Measurements from ENCODE around the gene ZIC1. TPM values are rescaled to one million over a fixed set of nuclear protein-coding genes. Genes with fewer than 3 reads are reported as not detected.

Gene ZIC1
- total RNA-seq, 1 experiment from 2014 or later = not detected

- Histone ChIP-seq H4K20me1 (ENCODE audit: control insufficient read depth, insufficient read depth, insufficient read length) (no peaks in the 10 kb centered on the region), H3K27ac (ENCODE audit: insufficient read length, low read depth, low read length) (no peak overlapping the region), H3K9me3 (ENCODE audit: control insufficient read depth, low read depth, low read length) (no peaks in the 10 kb centered on the region), H2BK5ac (ENCODE audit: insufficient read length, low read length) (no peak overlapping the region), H2BK15ac (ENCODE audit: low read depth, low read length) (no peak overlapping the region), H4K8ac (replicated peaks; ENCODE audit: insufficient read length, low read depth, low read length) (no peak overlapping the region), H2BK20ac (ENCODE audit: low read depth, low read length, poor library complexity, severe bottlenecking) (no peak overlapping the region), H3K18ac (ENCODE audit: insufficient read length, low read depth, low read length) (no peak overlapping the region), H4K91ac (ENCODE audit: insufficient read length, low read depth, low read length) (no peak overlapping the region), H3K23me2 (ENCODE audit: insufficient read length, low read depth, low read length, poor library complexity, severe bottlenecking) (peaks cover 13% of the 10 kb centered on the region), H3K9ac (ENCODE audit: extremely low read depth, insufficient read length, low read length) (no peak overlapping the region), H3K79me2 (ENCODE audit: insufficient read depth, low read length) (no peaks in the 10 kb centered on the region), H2BK12ac (ENCODE audit: insufficient read length, low read depth, low read length) (no peak overlapping the region), H3T11ph (ENCODE audit: low read length) (no peak overlapping the region), H3K23ac (ENCODE audit: insufficient read length, low read depth, low read length) (no peak overlapping the region), H2BK120ac (ENCODE audit: low read depth, low read length, poor library complexity, severe bottlenecking) (no peak overlapping the region), H3K4me1 (ENCODE audit: insufficient read depth, low read length) (peaks cover 9% of the 10 kb centered on the region; the same call in 1 of the 2 replicates), H2AFZ (ENCODE audit: low read length) (no peak overlapping the region), H3K79me1 (ENCODE audit: insufficient read depth, low read depth, low read length, poor library complexity, severe bottlenecking) (no peaks in the 10 kb centered on the region), H4K5ac (ENCODE audit: insufficient read length, low read depth, low read length) (no peak overlapping the region), H3K14ac (ENCODE audit: insufficient read depth, low read length) (no peak overlapping the region), H2AK5ac (ENCODE audit: insufficient read length, low read length) (no peak overlapping the region), H3K27me3 (ENCODE audit: insufficient read depth, low read length) (peaks cover 53% of the 10 kb centered on the region), H3K4ac (ENCODE audit: low read depth, low read length) (no peak overlapping the region), H3K4me2 (ENCODE audit: insufficient read depth, insufficient read length, low read length) (no peak overlapping the region), H3K56ac (ENCODE audit: insufficient read length, low read depth, low read length) (no peak overlapping the region)
- peaks cover 97% of the 10 kb centered on the region for H3K27me3 Mint-ChIP-seq (ENCODE audit: low read depth)
- H3K27ac Mint-ChIP-seq = peak overlapping the region in 1 of 3 experiments; percentile 55; a peak in 1 of 7 replicates
- H3K36me3 Mint-ChIP-seq (ENCODE audit: insufficient read depth in 1 of 3, low read depth in 3 of 3) = no peaks in the 10 kb centered on the region; a peak in 2 of 7 replicates
- DNase-seq = no peak
- TF ChIP-seq CTCF (conservative IDR thresholded peaks at IDR 0.05) = no peak
- no CpG with 5 or more reads among the region's 6 CpGs for WGBS (ENCODE audit: extremely low coverage, insufficient read length, low lambda C conversion rate)
- H3K4me3 Mint-ChIP-seq = peak overlapping the region in 1 of 2 experiments; percentile 38; a peak in 1 of 5 replicates
- peaks cover 0 to 3% of the 10 kb centered on the region in 2 experiments; a peak in 1 of 5 replicates for H3K9me3 Mint-ChIP-seq
- peaks cover 69 to 89% of the 10 kb centered on the region in 2 experiments for H3K4me1 Mint-ChIP-seq
Measured at GRCh38 chr3:147381596-147381995, 27.6 kb upstream of the ZIC1 start.
